Suprapubic skin (tissue), 4 donors: Measurements from ENCODE around the gene FUT7. TPM values are rescaled to one million over a fixed set of nuclear protein-coding genes. Genes with fewer than 3 reads are reported as not detected.
"Not testable (repeated sequence)": the region's sequence is repeated elsewhere in the genome, so short reads cannot be mapped to it uniquely, and the experiment has no call there.

Experiments
- DNase-seq, 2 donors: peaks; one replicate each; pipeline ENCODE4 v3.0.0-alpha.2; 2019; ENCODE audit warnings: low spot score in 2 of 2
- H3K27ac ChIP-seq: fragments of 200-600 bp; sonication (generic); one replicate; pipeline ENCODE4 v1.5.1; 2019
- H3K27me3 ChIP-seq: fragments of 200-600 bp; sonication (generic); one replicate; pipeline ENCODE4 v1.5.1; 2019
- H3K36me3 ChIP-seq: fragments of 200-600 bp; sonication (generic); one replicate; pipeline ENCODE4 v1.5.1; 2019
- H3K4me1 ChIP-seq: fragments of 200-600 bp; sonication (generic); one replicate; pipeline ENCODE4 v1.5.1; 2019
- H3K4me3 ChIP-seq: fragments of 200-600 bp; sonication (generic); one replicate; pipeline ENCODE4 v1.5.1; 2019; ENCODE audit warnings: mild to moderate bottlenecking
- H3K9me3 ChIP-seq: fragments of 200-600 bp; sonication (generic); one replicate; pipeline ENCODE4 v1.5.1; 2019
- EP300 ChIP-seq: sonication (generic); formaldehyde crosslinking; IDR thresholded peaks from one replicate; pipeline ENCODE4 v1.6.1; 2017; ENCODE audit warnings: antibody characterized with exemption
- POLR2A ChIP-seq, 2 donors: fragments of 450-650 bp; IDR thresholded peaks; one replicate each; pipeline ENCODE4 v1.6.1; 2017; ENCODE audit warnings: antibody characterized with exemption in 2 of 2, mild to moderate bottlenecking in 2 of 2, moderate library complexity in 2 of 2
- POLR2AphosphoS5 ChIP-seq, 3 donors: sonication (generic); formaldehyde crosslinking; IDR thresholded peaks; one replicate each; pipeline ENCODE4 v1.6.1; 2017; ENCODE audit warnings: antibody characterized with exemption in 3 of 3
- WGBS: methylation state at CpG from one replicate; pipeline ENCODE4 v1.1.5; 2018; 5-methylcytosine and 5-hydroxymethylcytosine counted together
- total RNA-seq, 4 donors: library from RNA; depleted of rRNA; stranded (reverse); fragments of >200 nt; gene quantifications; one replicate each; pipeline ENCODE4 v1.1.0, GENCODE V29; 2016
- TF ChIP-seq, protein P1 (sequence below), 2 donors: fragments of 200-600 bp in 1 of 2; fragments of 450-650 bp in 1 of 2; sonication (generic) in 1 of 2; IDR thresholded peaks; one replicate each; pipeline ENCODE4 v1.5.1; 2016 to 2019; ENCODE audit warnings: antibody characterized with exemption in 2 of 2, mild to moderate bottlenecking in 1 of 2, moderate library complexity in 1 of 2

Gene FUT7
- total RNA-seq, 4 donors from 2014 or later = 0.72 TPM; not detected in 3

DNA sequence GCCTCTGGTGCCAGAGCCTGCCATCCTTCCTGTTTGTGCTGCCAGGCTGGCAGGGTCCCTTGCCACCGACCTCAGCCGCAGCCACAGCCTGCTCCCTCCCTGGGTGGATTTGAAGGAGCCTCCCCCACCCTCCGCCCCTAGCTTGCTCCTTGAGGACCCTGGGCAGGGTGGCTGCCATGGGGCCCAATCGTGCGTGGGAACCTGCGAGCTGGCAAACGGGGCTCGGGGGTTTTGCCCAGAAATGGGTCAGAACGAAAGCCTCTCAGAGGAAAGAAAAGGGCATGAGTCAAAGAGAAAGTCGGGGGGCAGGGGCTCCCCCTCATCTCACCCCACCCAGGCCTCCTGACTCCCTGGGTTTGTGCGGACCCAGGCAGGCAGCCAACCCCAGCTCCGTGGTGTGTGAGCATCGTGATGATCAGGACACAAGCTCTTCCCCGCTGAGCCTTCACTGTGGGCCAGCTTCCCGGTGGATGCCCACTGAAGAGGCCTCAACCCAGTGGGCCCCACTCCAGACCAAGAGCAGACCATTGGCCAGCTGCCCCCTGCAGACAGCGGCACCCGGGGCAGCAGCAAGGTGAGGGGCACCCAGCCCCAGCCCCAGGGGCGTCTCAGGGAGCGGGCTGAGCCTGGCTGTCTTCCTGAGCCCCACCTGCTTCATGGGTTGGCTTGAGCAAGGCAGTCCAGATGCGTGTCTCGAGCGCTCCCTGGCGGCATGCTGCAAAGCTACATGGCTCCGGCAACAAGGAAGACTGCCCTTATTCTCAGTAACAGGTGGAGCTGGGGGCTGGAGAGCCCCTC lies 3.0 kb upstream of the FUT7 start:
- DNase-seq = peak; percentile 86 to 90
- no peaks in the 10 kb centered on the region for H3K27me3 ChIP-seq
- no peak overlapping the region for H3K27ac ChIP-seq
- H3K9me3 ChIP-seq = no peaks in the 10 kb centered on the region
- H3K4me1 ChIP-seq = peaks cover 21% of the 10 kb centered on the region
- WGBS = 13% methylated on average over 15 of the region's 24 CpGs
- H3K36me3 ChIP-seq = peaks cover 20% of the 10 kb centered on the region
- no peak overlapping the region for H3K4me3 ChIP-seq
- TF ChIP-seq, protein P1, sequence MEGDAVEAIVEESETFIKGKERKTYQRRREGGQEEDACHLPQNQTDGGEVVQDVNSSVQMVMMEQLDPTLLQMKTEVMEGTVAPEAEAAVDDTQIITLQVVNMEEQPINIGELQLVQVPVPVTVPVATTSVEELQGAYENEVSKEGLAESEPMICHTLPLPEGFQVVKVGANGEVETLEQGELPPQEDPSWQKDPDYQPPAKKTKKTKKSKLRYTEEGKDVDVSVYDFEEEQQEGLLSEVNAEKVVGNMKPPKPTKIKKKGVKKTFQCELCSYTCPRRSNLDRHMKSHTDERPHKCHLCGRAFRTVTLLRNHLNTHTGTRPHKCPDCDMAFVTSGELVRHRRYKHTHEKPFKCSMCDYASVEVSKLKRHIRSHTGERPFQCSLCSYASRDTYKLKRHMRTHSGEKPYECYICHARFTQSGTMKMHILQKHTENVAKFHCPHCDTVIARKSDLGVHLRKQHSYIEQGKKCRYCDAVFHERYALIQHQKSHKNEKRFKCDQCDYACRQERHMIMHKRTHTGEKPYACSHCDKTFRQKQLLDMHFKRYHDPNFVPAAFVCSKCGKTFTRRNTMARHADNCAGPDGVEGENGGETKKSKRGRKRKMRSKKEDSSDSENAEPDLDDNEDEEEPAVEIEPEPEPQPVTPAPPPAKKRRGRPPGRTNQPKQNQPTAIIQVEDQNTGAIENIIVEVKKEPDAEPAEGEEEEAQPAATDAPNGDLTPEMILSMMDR (IDR thresholded peaks at IDR 0.05) = peak; percentile 69 to 85
- TF ChIP-seq POLR2AphosphoS5 (IDR thresholded peaks at IDR 0.05) = no peak

DNA sequence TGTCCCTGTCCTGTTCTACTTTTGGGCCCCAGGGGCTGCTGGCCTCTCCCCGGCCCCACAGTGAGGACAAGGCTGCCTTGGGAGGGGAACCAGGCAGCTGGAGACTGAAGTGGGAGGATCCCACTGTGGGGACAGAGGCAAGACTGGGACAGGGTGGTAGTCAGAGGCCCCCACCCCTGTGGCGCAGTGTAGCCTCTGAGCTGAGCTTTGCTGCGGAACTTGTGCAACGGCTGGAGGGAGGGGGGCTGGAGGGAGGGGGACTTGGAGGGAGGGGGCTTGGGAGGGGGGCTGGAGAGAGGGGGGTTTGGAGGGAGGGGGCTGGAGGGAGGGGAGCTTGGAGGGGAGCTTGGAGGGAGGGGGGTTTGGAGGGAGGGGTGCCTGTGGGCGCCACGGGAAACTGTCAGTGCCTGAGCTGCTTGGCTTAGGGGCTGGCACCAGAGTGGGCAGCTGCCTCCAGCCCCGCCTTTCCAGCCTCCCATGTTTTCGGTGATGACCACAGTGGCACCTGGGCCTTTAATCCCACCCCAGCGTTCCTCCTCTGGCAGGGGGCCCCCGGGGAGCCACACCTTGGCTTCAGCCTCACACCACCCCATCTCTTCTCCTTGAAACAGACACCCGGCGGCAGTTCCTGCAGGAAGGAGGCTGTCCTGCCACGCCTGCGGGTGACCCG lies 2.3 kb upstream of the FUT7 start:
- peaks cover 12% of the 10 kb centered on the region for H3K36me3 ChIP-seq
- peak overlapping the region; percentile 7 for H3K4me3 ChIP-seq
- no peaks in the 10 kb centered on the region for H3K27me3 ChIP-seq
- H3K27ac ChIP-seq = no peak overlapping the region
- DNase-seq = no peak
- WGBS = 22% methylated on average over 12 of the region's 15 CpGs
- H3K9me3 ChIP-seq = no peaks in the 10 kb centered on the region
- H3K4me1 ChIP-seq = peaks cover 29% of the 10 kb centered on the region
- no peak for TF ChIP-seq POLR2AphosphoS5 (IDR thresholded peaks at IDR 0.05)
- TF ChIP-seq EP300 = no peak

DNA sequence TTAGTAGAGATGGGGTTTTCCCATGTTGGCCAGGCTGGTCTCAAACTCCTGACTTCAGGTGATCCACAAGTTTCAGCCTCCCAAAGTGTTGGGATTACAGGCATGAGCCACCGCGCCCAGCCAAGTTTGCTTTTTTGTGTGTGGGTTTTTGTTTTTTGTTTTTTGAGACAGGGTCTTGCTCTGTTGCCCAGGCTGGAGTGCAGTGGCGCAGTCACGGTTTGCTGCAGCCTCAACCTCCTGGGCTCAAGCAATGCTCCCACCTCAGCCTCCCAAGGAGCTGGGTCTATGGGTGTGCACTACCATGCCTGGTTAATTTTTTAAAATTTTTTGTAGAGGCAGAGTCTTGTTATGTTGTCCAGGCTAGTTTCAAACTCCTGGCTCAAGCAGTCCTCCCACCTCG lies 1.6 kb upstream of the FUT7 start:
- Histone ChIP-seq H3K4me3 (peak overlapping the region; percentile 7), H3K4me1 (peaks cover 36% of the 10 kb centered on the region)
- H3K36me3 ChIP-seq, H3K9me3 ChIP-seq, H3K27ac ChIP-seq, H3K27me3 ChIP-seq, DNase-seq: not testable (repeated sequence)
- WGBS = 90% methylated on average over 5 of the region's 5 CpGs

DNA sequence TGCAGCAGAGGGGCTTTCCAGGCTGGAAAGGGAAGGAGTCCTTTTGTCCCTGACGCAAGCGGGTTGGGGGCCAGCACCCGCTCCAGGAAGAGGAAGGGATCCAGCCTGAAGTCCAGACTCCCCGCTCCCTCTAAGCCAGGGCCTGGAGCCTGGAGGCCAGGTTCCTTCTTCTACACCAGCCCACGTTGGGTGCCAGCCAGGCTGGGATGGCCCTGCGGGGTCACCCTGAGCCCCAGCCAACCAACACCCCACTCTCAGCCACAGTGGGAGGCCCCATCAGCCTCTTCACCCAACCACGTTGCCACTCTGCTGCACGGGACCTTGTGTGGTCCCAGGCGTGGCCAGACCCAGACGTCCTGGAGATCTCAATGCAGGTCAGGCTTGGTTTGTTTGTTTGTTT lies 970 bp upstream of the FUT7 start:
- H3K4me1 ChIP-seq = peaks cover 38% of the 10 kb centered on the region
- no peak overlapping the region for H3K4me3 ChIP-seq
- TF ChIP-seq, protein P1 (IDR thresholded peaks at IDR 0.05) = no peak
- TF ChIP-seq POLR2AphosphoS5 (IDR thresholded peaks at IDR 0.05) = no peak
- no peak for TF ChIP-seq EP300
- no peak for TF ChIP-seq POLR2A (IDR thresholded peaks at IDR 0.05)
- H3K9me3 ChIP-seq = no peaks in the 10 kb centered on the region
- no peak overlapping the region for H3K27ac ChIP-seq
- WGBS = 88% methylated on average over 6 of the region's 10 CpGs
- no peak for DNase-seq
- no peaks in the 10 kb centered on the region for H3K27me3 ChIP-seq
- peaks cover 4% of the 10 kb centered on the region for H3K36me3 ChIP-seq

DNA sequence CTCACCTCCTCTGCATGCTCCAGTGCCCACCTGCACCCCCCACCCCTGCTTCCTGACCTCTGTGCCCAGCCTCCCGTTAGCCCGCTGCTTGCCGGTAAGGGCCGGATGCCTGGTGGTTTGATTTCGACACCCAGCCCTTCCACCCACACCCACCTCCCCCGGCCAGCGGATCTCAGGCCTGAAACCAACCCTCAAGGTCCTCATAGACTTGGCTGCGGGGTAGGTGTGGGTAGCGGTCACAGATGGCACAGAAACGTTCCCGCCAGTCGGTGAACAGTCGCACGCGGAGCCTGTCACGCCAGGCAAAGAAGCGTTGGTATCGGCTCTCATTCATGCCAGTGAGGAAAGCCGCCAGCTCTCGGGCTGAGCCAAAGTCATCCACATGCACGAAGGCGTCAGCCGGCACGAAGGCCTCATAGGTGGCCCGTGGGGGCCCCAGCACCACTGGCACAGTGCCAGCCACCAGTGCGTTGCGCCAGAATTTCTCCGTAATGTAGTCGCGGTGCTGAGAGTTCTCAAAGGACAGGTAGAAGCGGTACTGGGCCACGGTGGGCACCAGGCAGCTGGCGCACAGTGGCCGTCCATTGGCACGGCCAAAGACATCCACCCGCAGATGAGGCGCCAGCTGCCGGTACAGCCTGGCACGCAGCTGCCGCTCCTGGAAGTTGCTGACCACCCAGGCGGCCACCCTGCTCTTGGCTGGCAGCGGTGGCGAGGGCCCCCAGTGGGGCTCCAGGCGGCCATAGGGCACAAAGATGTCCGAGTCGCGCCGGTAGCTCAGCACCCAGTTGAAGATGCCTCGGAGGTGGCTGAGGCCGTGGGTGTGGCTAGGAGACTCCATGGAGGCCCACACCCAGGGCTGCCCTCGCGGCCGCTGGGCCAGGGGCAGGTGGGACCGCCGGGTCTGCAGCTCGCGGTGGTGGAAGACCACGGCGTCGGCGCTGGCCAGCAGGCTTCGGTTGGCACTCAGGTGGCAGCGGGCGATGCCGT lies 1.1 kb downstream of the FUT7 start:
- peaks cover 57% of the 10 kb centered on the region for H3K4me1 ChIP-seq
- no peaks in the 10 kb centered on the region for H3K27me3 ChIP-seq
- H3K27ac ChIP-seq = no peak overlapping the region
- 94% methylated on average over 14 of the region's 65 CpGs for WGBS
- no peaks in the 10 kb centered on the region for H3K36me3 ChIP-seq
- no peak for TF ChIP-seq POLR2AphosphoS5 (IDR thresholded peaks at IDR 0.05)
- TF ChIP-seq POLR2A (IDR thresholded peaks at IDR 0.05) = no peak
- no peak for TF ChIP-seq EP300
- TF ChIP-seq, protein P1 (IDR thresholded peaks at IDR 0.05) = no peak
- peak overlapping the region; percentile 13 for H3K4me3 ChIP-seq
- no peaks in the 10 kb centered on the region for H3K9me3 ChIP-seq
- DNase-seq = no peak
